ENCODE data around the gene DBP.

DBP gene

GRCh38 chr19:48636859-48637448 lies at the start of gene DBP:
Gene DBP (minus strand): TSS chr19:48637379. CDS start chr19:48636994, 385 bp downstream.
- no peak for TF ChIP-seq CTCF (IDR thresholded peaks at IDR 0.05)

- no peak for TF ChIP-seq CTCF (IDR thresholded peaks at IDR 0.05)
Measured at GRCh38 chr19:48686088-48686487, 48.9 kb upstream of the DBP start.

- no peak for TF ChIP-seq CTCF (IDR thresholded peaks at IDR 0.05)
Measured at GRCh38 chr19:48685583-48685982, 48.4 kb upstream of the DBP start.

- TF ChIP-seq CTCF (IDR thresholded peaks at IDR 0.05), result no peak
Measured at GRCh38 chr19:48683349-48683748, 46.2 kb upstream of the DBP start.

GRCh38 chr19:48681127-48681470 lies 43.9 kb upstream of the DBP start:
- TF ChIP-seq CTCF (IDR thresholded peaks at IDR 0.05), result no peak

- no peak for TF ChIP-seq CTCF (IDR thresholded peaks at IDR 0.05)
Measured at GRCh38 chr19:48680436-48681126, 43.4 kb upstream of the DBP start.

GRCh38 chr19:48678201-48678600 lies 41.0 kb upstream of the DBP start:
- no peak for TF ChIP-seq CTCF (IDR thresholded peaks at IDR 0.05)

Data from LNCAP (cell line).